CD14-positive monocyte (primary cell): Measurements from ENCODE around the gene LYRM2. TPM values are rescaled to one million over a fixed set of nuclear protein-coding genes. Genes with fewer than 3 reads are reported as not detected.

Source experiments
- DNase-seq, 3 donors: peaks; one replicate each; pipeline ENCODE4 v3.0.0-alpha.2; 2011 to 2022
- H2AFZ ChIP-seq: 2 replicates; pipeline ENCODE4 v1.6.0; 2012; ENCODE audit warnings: mild to moderate bottlenecking, low read depth, low read length, inconsistent platforms; ENCODE audit not compliant: insufficient read depth, poor library complexity, severe bottlenecking
- H3K27ac ChIP-seq, 2 donors: 1 replicate in 1 of 2; 2 replicates in 1 of 2; pipeline ENCODE4 v1.5.1; 2012 to 2013; ENCODE audit warnings: low read length in 2 of 2, control low read depth in 1 of 2, inconsistent platforms in 1 of 2, low read depth in 1 of 2, mild to moderate bottlenecking in 1 of 2
- H3K27me3 ChIP-seq, 2 donors: one replicate each; pipeline versions ENCODE4 v1.6.0 to v1.6.1; 2011 to 2013; ENCODE audit warnings: low read length in 2 of 2; ENCODE audit not compliant: control insufficient read depth in 2 of 2, insufficient read depth in 2 of 2
- H3K36me3 ChIP-seq, 2 donors: replicated peaks in 1 of 2; 1 replicate in 1 of 2; 2 replicates in 1 of 2; pipeline versions ENCODE4 v1.5.1 to v1.6.1; 2012 to 2013; ENCODE audit warnings: low read length in 2 of 2, control low read depth in 1 of 2, inconsistent platforms in 1 of 2, mild to moderate bottlenecking in 1 of 2; ENCODE audit not compliant: insufficient read depth in 2 of 2, control insufficient read depth in 1 of 2
- H3K4me1 ChIP-seq, 2 donors: 1 replicate in 1 of 2; 2 replicates in 1 of 2; pipeline versions ENCODE4 v1.5.1 to v1.6.1; 2012 to 2013; ENCODE audit warnings: low read length in 2 of 2, control low read depth in 1 of 2, inconsistent platforms in 1 of 2, mild to moderate bottlenecking in 1 of 2, moderate library complexity in 1 of 2; ENCODE audit not compliant: insufficient read depth in 2 of 2, control insufficient read depth in 1 of 2
- H3K4me2 ChIP-seq: replicated peaks from 2 replicates; pipeline ENCODE3; 2012; ENCODE audit warnings: low read length, moderate library complexity, mild to moderate bottlenecking; ENCODE audit not compliant: poor library complexity, severe bottlenecking; ENCODE audit errors: extremely low read depth
- H3K4me3 ChIP-seq, 3 experiments: fragments of 200-600 bp in 1 of 3; sonication (generic) in 1 of 3; replicated peaks in 1 of 3; 1 replicate in 2 of 3; 2 replicates in 1 of 3; pipeline ENCODE4 v1.5.1; 2011 to 2013; ENCODE audit warnings: low read length in 3 of 3, mild to moderate bottlenecking in 3 of 3, control low read depth in 2 of 3, low read depth in 2 of 3, inconsistent platforms in 1 of 3, moderate library complexity in 1 of 3
- H3K79me2 ChIP-seq: 2 replicates; pipeline ENCODE4 v1.6.0; 2012; ENCODE audit warnings: mild to moderate bottlenecking, control low read depth, inconsistent platforms, low read length, moderate library complexity; ENCODE audit not compliant: insufficient read depth
- H3K9ac ChIP-seq: 2 replicates; pipeline ENCODE4 v1.6.0; 2017; ENCODE audit warnings: low read length, mild to moderate bottlenecking; ENCODE audit not compliant: insufficient read depth, poor library complexity, severe bottlenecking
- H3K9me3 ChIP-seq, 2 donors: replicated peaks in 1 of 2; 1 replicate in 1 of 2; 2 replicates in 1 of 2; pipeline versions ENCODE4 v1.5.1 to v1.6.1; 2012 to 2013; ENCODE audit warnings: low read length in 2 of 2, control low read depth in 1 of 2; ENCODE audit not compliant: control insufficient read depth in 1 of 2, insufficient read depth in 1 of 2
- H4K20me1 ChIP-seq: 2 replicates; pipeline ENCODE4 v1.6.0; 2012; ENCODE audit warnings: mild to moderate bottlenecking, low read length, control low read depth, moderate library complexity; ENCODE audit not compliant: insufficient read depth
- H3K27ac Mint-ChIP-seq, 7 donors: one replicate each; pipeline ENCODE4 v1.8.0; 2020; ENCODE audit warnings: mild to moderate bottlenecking in 7 of 7, mixed read lengths in 7 of 7, moderate library complexity in 6 of 7, inconsistent platforms in 2 of 7
- H3K27me3 Mint-ChIP-seq, 3 donors: one replicate each; pipeline ENCODE4 v1.8.0; 2021 to 2022; ENCODE audit warnings: low read depth in 3 of 3, mild to moderate bottlenecking in 3 of 3, mixed read lengths in 3 of 3, moderate library complexity in 3 of 3, inconsistent platforms in 1 of 3
- H3K36me3 Mint-ChIP-seq, 2 donors: one replicate each; pipeline ENCODE4 v1.8.0; 2020; ENCODE audit warnings: mixed read lengths in 2 of 2, inconsistent platforms in 1 of 2, mild to moderate bottlenecking in 1 of 2
- H3K4me1 Mint-ChIP-seq: one replicate; pipeline ENCODE4 v1.8.0; 2020; ENCODE audit warnings: mild to moderate bottlenecking, mixed read lengths
- H3K4me3 Mint-ChIP-seq, 2 donors: one replicate each; pipeline ENCODE4 v1.8.0; 2020; ENCODE audit warnings: mild to moderate bottlenecking in 2 of 2, mixed read lengths in 2 of 2, moderate library complexity in 1 of 2
- H3K9me3 Mint-ChIP-seq, 7 donors: one replicate each; pipeline ENCODE4 v1.8.0; 2020 to 2022; ENCODE audit warnings: mixed read lengths in 7 of 7, mild to moderate bottlenecking in 6 of 7, moderate library complexity in 6 of 7, inconsistent platforms in 2 of 7
- CTCF ChIP-seq: fragments of 200-600 bp; IDR thresholded peaks from one replicate; pipeline ENCODE4 v1.8.0; 2022; ENCODE audit warnings: antibody characterized with exemption, mild to moderate bottlenecking
- WGBS: methylation state at CpG from one replicate; pipeline ENCODE4 v1.1.5; 2013; ENCODE audit warnings: missing lambda C conversion rate; ENCODE audit not compliant: insufficient coverage; 5-methylcytosine and 5-hydroxymethylcytosine counted together
- intact Hi-C, 2 donors: fragments of 100-400 bp; cut with micrococcal nuclease; formaldehyde crosslinking; loops; one replicate each; pipeline versions ENCODE4 v1.15.0 to v1.15.1; 2023
- polyA plus RNA-seq, 3 donors: library from polyadenylated mRNA; depleted of rRNA in 1 of 3; unstranded in 2 of 3; stranded (reverse) in 1 of 3; fragments of 300-500 nt in 2 of 3; fragments of >200 nt in 1 of 3; fragmentation: Illumina TruSeq in 2 of 3; gene quantifications; 1 replicate in 2 of 3; 2 replicates in 1 of 3; pipeline ENCODE4 v1.2.3, GENCODE V29; 2012 to 2021

LYRM2 gene
- polyA plus RNA-seq, 3 donors, result 13.2 to 64.0 (median 58.1) TPM

GRCh38 chr6:89613790-89614189 is 24.8 kb downstream of the LYRM2 start:
- Histone ChIP-seq H3K9ac (no peak overlapping the region), H3K9me3 (no peaks in the 10 kb centered on the region), H3K79me2 (no peaks in the 10 kb centered on the region), H3K4me1 (no peaks in the 10 kb centered on the region), H3K27me3 (no peaks in the 10 kb centered on the region), H4K20me1 (no peaks in the 10 kb centered on the region), H3K4me2 (no peak overlapping the region), H3K4me3 (no peak overlapping the region), H3K27ac (no peak overlapping the region), H2AFZ (no peak overlapping the region), H3K36me3 (no peaks in the 10 kb centered on the region)
- H3K27me3 Mint-ChIP-seq, result peaks cover 0 to 6% (median 5%) of the 10 kb centered on the region in 3 donors
- no peak for TF ChIP-seq CTCF
- peaks cover 8% of the 10 kb centered on the region for H3K4me1 Mint-ChIP-seq
- H3K4me3 Mint-ChIP-seq, result no peak overlapping the region
- H3K9me3 Mint-ChIP-seq, result peaks cover 0 to 2% (median 0%) of the 10 kb centered on the region in 7 donors
- 95% methylated on average over 2 of the region's 5 CpGs for WGBS
- intact Hi-C loops, result loop anchor here in 1 of 2 donors (5.0 kb wide), 1 partner anchor 241 kb away; no protein-coding TSS in a partner anchor
- no peak overlapping the region for H3K27ac Mint-ChIP-seq
- DNase-seq, result no peak
- no peaks in the 10 kb centered on the region for H3K36me3 Mint-ChIP-seq

GRCh38 chr6:89612121-89612520 is 26.4 kb downstream of the LYRM2 start:
- no peak for DNase-seq
- H3K27me3 Mint-ChIP-seq, result peaks cover 0 to 5% (median 5%) of the 10 kb centered on the region in 3 donors
- H3K36me3 Mint-ChIP-seq, result no peaks in the 10 kb centered on the region
- Histone ChIP-seq H3K4me1 (no peaks in the 10 kb centered on the region), H2AFZ (no peak overlapping the region), H4K20me1 (no peaks in the 10 kb centered on the region), H3K36me3 (no peaks in the 10 kb centered on the region), H3K9me3 (no peaks in the 10 kb centered on the region), H3K4me3 (no peak overlapping the region), H3K4me2 (no peak overlapping the region), H3K27me3 (no peaks in the 10 kb centered on the region), H3K79me2 (no peaks in the 10 kb centered on the region), H3K9ac (no peak overlapping the region), H3K27ac (no peak overlapping the region)
- no peak for TF ChIP-seq CTCF
- peak overlapping the region in 1 of 7 donors; percentile 33 for H3K27ac Mint-ChIP-seq
- peaks cover 0 to 2% (median 0%) of the 10 kb centered on the region in 7 donors for H3K9me3 Mint-ChIP-seq
- WGBS, result 96% methylated on average over 9 of the region's 12 CpGs
- H3K4me3 Mint-ChIP-seq, result no peak overlapping the region
- intact Hi-C loops, result loop anchor here in 1 of 2 donors (5.0 kb wide), 1 partner anchor 240 kb away; no protein-coding TSS in a partner anchor
- peaks cover 8% of the 10 kb centered on the region for H3K4me1 Mint-ChIP-seq
